Body of pancreas (tissue), 4 donors: ENCODE measurements around the gene C22orf15.

Source experiments
- POLR2A ChIP-seq, 3 donors: fragments of 450-650 bp; IDR thresholded peaks; one replicate each; pipeline ENCODE4 v1.6.1; 2016; ENCODE audit warnings: antibody characterized with exemption in 3 of 3, mild to moderate bottlenecking in 2 of 3
- TF ChIP-seq, protein P1 (sequence below), 7 experiments: fragments of 450-650 bp in 4 of 7; fragments of 200-600 bp in 3 of 7; sonication (generic) in 3 of 7; IDR thresholded peaks; one replicate each; pipeline ENCODE4 v1.5.1; 2016 to 2019; ENCODE audit warnings: antibody characterized with exemption in 7 of 7

- TF ChIP-seq, protein P1, sequence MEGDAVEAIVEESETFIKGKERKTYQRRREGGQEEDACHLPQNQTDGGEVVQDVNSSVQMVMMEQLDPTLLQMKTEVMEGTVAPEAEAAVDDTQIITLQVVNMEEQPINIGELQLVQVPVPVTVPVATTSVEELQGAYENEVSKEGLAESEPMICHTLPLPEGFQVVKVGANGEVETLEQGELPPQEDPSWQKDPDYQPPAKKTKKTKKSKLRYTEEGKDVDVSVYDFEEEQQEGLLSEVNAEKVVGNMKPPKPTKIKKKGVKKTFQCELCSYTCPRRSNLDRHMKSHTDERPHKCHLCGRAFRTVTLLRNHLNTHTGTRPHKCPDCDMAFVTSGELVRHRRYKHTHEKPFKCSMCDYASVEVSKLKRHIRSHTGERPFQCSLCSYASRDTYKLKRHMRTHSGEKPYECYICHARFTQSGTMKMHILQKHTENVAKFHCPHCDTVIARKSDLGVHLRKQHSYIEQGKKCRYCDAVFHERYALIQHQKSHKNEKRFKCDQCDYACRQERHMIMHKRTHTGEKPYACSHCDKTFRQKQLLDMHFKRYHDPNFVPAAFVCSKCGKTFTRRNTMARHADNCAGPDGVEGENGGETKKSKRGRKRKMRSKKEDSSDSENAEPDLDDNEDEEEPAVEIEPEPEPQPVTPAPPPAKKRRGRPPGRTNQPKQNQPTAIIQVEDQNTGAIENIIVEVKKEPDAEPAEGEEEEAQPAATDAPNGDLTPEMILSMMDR (IDR thresholded peaks at IDR 0.05) = no peak
- no peak for TF ChIP-seq POLR2A (IDR thresholded peaks at IDR 0.05)
Measured at GRCh38 chr22:23759566-23759965, 3.2 kb upstream of the C22orf15 start.
